NT2/D1 (cell line): ENCODE measurements around the gene VAPA.

Experiments
- SUZ12 ChIP-seq: IDR thresholded peaks from 2 replicates; pipeline ENCODE4 v1.6.1; 2011; ENCODE audit not compliant: insufficient read length, insufficient read depth; ENCODE audit errors: extremely low read depth
- YY1 ChIP-seq: IDR thresholded peaks from 2 replicates; pipeline ENCODE4 v1.6.1; 2011; ENCODE audit not compliant: insufficient read length, insufficient read depth
- ZNF274 ChIP-seq: IDR thresholded peaks from 2 replicates; pipeline ENCODE4 v1.6.1; 2011; ENCODE audit warnings: mild to moderate bottlenecking, low read depth, low read length

GRCh38 chr18:9907867-9908266 is 5.9 kb upstream of the VAPA start:
- TF ChIP-seq ZNF274 (no peak), SUZ12 (no peak), YY1 (no peak)
